Lower leg skin (tissue), 4 donors: ENCODE results near the gene CCDC57. TPM values are rescaled to one million over a fixed set of nuclear protein-coding genes. Genes with fewer than 3 reads are reported as not detected.
A peak's percentile ranks its signal among the peaks of the same experiment; 100 is the strongest.

Experiments used
- DNase-seq, 2 donors: peaks; one replicate each; pipeline ENCODE4 v3.0.0-alpha.2; 2019; ENCODE audit warnings: low spot score in 2 of 2
- H3K4me3 ChIP-seq: fragments of 200-600 bp; sonication (generic); 2 replicates; pipeline ENCODE4 v1.5.1; 2017; ENCODE audit warnings: mild to moderate bottlenecking, low read depth; ENCODE audit not compliant: poor library complexity, severe bottlenecking
- POLR2A ChIP-seq, 2 donors: fragments of 450-650 bp; IDR thresholded peaks; one replicate each; pipeline ENCODE4 v1.6.1; 2016 to 2017; ENCODE audit warnings: antibody characterized with exemption in 2 of 2, mild to moderate bottlenecking in 1 of 2, moderate library complexity in 1 of 2
- WGBS, 2 donors: methylation state at CpG; one replicate each; pipeline ENCODE4 v1.1.5; 2018; 5-methylcytosine and 5-hydroxymethylcytosine counted together
- intact Hi-C: fragments of 100-400 bp; cut with DNase I; formaldehyde crosslinking; loops from one replicate; pipeline ENCODE4 v1.15.0; 2023; ENCODE audit warnings: low total_unique reads
- total RNA-seq, 4 donors: library from RNA; depleted of rRNA; stranded (reverse); fragments of >200 nt; gene quantifications; one replicate each; pipeline ENCODE4 v1.1.0, GENCODE V29; 2016
- TF ChIP-seq, protein P1 (sequence below), 3 donors: fragments of 450-650 bp; IDR thresholded peaks; one replicate each; pipeline ENCODE4 v1.5.1; 2016; ENCODE audit warnings: antibody characterized with exemption in 3 of 3, mild to moderate bottlenecking in 3 of 3, moderate library complexity in 2 of 3

CCDC57 gene
- total RNA-seq, 4 donors from 2014 or later, result 16.0 to 33.5 (median 31.5) TPM

DNA sequence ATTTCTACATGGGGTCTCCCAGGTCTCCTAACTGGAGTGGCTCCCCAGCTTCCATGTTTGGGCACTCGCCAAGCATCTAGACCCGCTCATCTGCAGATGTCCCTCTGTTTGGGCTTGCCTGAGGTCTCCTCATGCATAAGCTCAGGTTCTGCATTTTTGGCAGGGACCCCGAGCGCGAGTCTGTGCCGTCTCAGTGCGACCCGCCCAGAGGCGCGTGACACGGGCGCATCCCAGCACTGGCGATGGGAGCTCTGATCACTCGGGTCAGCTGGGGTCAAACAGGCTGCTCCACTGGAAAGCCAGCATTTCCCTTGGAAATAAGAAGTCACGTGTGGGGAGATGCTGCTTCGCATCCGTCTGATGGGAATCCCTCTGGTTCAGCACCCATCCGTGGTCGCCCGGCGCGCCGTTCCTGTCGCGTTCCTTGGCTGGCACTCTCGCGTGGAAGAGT lies 57.7 kb downstream of the CCDC57 start:
- intact Hi-C loops, result loop anchor here (2.0 kb wide), 1 partner anchor 126 kb away; no protein-coding TSS in a partner anchor
- TF ChIP-seq, protein P1, sequence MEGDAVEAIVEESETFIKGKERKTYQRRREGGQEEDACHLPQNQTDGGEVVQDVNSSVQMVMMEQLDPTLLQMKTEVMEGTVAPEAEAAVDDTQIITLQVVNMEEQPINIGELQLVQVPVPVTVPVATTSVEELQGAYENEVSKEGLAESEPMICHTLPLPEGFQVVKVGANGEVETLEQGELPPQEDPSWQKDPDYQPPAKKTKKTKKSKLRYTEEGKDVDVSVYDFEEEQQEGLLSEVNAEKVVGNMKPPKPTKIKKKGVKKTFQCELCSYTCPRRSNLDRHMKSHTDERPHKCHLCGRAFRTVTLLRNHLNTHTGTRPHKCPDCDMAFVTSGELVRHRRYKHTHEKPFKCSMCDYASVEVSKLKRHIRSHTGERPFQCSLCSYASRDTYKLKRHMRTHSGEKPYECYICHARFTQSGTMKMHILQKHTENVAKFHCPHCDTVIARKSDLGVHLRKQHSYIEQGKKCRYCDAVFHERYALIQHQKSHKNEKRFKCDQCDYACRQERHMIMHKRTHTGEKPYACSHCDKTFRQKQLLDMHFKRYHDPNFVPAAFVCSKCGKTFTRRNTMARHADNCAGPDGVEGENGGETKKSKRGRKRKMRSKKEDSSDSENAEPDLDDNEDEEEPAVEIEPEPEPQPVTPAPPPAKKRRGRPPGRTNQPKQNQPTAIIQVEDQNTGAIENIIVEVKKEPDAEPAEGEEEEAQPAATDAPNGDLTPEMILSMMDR (IDR thresholded peaks at IDR 0.05), result no peak
- no peak for TF ChIP-seq POLR2A (IDR thresholded peaks at IDR 0.05)
- WGBS, 2 donors, result 76 to 84% methylated on average over 27 of the region's 27 CpGs
- H3K4me3 ChIP-seq, result no peak overlapping the region
- no peak for DNase-seq

DNA sequence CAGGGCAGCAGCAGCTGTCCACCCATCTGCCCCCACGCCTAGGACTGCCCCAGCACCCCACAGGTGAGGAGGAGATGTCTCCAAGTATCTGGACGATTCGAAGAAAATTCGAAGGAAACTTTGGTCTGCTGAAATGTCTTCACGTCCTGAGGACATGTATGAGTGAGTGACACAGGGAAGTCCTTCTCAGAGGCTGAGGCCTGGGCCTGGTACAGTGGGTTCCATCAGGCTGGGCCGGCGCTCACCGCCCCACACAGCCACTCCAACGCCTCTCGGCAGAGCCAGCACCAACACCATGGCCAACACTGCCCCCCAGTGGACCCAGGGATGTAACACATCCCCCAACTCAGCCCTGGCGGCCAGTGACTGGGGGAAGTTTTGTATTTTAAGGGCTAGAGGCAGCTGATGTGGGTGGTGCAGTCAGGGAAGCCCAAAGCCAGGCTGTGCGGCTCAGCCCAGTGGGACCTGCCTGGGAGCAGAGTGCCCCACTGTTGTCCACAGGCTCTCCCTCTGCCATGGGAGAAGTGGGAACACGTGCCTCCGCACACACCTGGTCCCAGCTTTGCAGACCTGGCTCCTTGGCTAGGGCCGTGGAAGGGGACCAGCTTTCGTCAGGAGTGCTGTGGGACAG lies 58.8 kb downstream of the CCDC57 start:
- WGBS, 2 donors, result 44 to 45% methylated on average over 10 to 16 of the region's 16 CpGs
- H3K4me3 ChIP-seq, result no peak overlapping the region
- intact Hi-C loops, result loop anchor here (2.0 kb wide), 1 partner anchor 125 kb away; no protein-coding TSS in a partner anchor
- peak; percentile 74 to 95 for DNase-seq
- TF ChIP-seq, protein P1 (IDR thresholded peaks at IDR 0.05), result peak in 1 of 3 donors; percentile 67
- no peak for TF ChIP-seq POLR2A (IDR thresholded peaks at IDR 0.05)

DNA sequence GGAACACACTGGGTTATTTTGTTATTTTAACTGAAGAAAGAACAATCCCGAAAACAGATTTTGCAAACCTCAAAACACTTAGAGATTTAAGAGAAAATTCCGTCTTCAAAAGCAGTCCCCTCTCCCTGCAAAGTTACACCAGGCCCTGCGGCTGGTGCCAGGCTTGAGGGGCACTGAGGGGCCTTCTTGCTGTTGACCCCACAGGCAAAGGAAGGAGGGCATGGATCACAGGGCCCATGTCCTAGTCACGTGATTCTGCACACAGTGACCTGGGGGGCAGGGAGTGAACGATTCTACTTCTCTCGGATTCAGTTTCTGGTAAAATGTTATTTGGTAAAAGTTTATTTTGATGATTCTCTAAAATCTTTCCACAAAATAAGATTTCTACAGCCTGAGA lies 59.3 kb downstream of the CCDC57 start:
- WGBS, 2 donors, result 64 to 69% methylated on average over 6 of the region's 6 CpGs
- intact Hi-C loops, result no loop called here
- no peak for TF ChIP-seq POLR2A (IDR thresholded peaks at IDR 0.05)
- TF ChIP-seq, protein P1 (IDR thresholded peaks at IDR 0.05), result no peak
- DNase-seq, result no peak
- no peak overlapping the region for H3K4me3 ChIP-seq

DNA sequence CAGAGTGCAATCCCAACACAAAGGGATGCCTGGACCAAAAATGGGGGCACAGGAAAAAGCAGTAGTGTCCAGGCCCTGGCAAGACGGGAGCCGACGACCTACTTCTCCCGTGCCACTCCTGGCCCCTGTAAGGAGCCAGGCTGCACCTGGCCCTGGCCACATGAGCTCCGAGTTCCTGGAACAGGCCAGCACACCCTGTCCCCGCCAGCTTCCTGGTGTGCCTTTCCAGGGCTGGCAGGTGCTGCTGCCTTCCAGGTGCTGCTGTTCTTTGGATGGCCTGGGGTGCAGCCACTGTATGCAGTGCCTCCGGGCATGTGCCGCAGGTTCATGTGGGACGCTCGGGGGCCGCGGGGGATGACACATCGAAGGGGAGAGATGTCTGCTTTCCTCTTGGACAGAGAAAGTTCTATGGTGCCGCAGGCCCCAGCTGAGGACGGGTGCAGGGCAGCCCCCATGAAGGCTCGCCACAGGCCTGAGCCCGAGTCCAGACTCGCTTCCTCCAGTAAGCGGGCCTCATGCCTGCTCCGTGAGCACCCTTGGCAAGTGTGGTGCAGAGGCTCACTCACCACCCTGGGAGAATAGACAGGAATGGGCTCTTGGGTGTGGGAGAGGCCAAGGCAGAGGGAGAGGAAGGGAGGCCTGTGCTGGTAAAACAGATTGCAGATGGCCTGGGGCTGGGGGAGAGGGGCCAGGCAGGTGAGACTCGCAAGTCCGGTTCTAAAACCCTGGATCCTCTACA lies 59.9 kb downstream of the CCDC57 start:
- peak in 1 of 2 donors; percentile 88 for DNase-seq
- intact Hi-C loops, result no loop called here
- no peak overlapping the region for H3K4me3 ChIP-seq
- TF ChIP-seq, protein P1 (IDR thresholded peaks at IDR 0.05), result no peak
- no peak for TF ChIP-seq POLR2A (IDR thresholded peaks at IDR 0.05)
- 35 to 46% methylated on average over 12 to 18 of the region's 22 CpGs for WGBS, 2 donors

DNA sequence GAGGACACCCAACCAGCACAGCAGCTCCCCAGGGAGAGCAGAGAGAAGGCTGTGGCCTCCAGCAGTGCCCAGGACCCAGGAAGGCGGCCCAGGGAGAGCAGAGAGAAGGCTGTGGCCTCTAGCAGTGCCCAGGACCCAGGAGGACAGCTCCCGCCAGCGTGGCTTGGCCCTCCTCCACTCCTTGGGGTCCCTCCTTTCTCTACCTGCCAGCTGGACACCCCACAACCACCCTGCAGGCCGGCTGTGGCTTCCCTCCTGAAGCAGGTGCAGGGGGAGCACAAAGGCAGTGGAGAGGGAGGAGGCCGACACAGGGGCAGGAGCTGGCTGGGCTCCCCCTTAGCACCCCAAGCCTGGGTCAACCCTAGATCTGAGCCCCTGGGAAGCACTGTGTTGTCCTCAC lies 60.5 kb downstream of the CCDC57 start:
- intact Hi-C loops, result no loop called here
- WGBS, 2 donors, result 67 to 95% methylated on average over 5 of the region's 5 CpGs
- no peak for DNase-seq
- H3K4me3 ChIP-seq, result no peak overlapping the region
- TF ChIP-seq, protein P1 (IDR thresholded peaks at IDR 0.05), result no peak
- TF ChIP-seq POLR2A (IDR thresholded peaks at IDR 0.05), result no peak
